Suprapubic skin (tissue), 3 donors: ENCODE measurements around the gene PFKP.

Source experiments
- EP300 ChIP-seq: sonication (generic); formaldehyde crosslinking; IDR thresholded peaks from one replicate; pipeline ENCODE4 v1.6.1; 2017; ENCODE audit warnings: antibody characterized with exemption
- TF ChIP-seq, protein P1 (sequence below), 2 donors: fragments of 200-600 bp in 1 of 2; fragments of 450-650 bp in 1 of 2; sonication (generic) in 1 of 2; IDR thresholded peaks; one replicate each; pipeline ENCODE4 v1.5.1; 2016 to 2019; ENCODE audit warnings: antibody characterized with exemption in 2 of 2, mild to moderate bottlenecking in 1 of 2, moderate library complexity in 1 of 2

GRCh38 chr10:3085785-3086567 is 18.6 kb downstream of the PFKP start:
- TF ChIP-seq, protein P1, sequence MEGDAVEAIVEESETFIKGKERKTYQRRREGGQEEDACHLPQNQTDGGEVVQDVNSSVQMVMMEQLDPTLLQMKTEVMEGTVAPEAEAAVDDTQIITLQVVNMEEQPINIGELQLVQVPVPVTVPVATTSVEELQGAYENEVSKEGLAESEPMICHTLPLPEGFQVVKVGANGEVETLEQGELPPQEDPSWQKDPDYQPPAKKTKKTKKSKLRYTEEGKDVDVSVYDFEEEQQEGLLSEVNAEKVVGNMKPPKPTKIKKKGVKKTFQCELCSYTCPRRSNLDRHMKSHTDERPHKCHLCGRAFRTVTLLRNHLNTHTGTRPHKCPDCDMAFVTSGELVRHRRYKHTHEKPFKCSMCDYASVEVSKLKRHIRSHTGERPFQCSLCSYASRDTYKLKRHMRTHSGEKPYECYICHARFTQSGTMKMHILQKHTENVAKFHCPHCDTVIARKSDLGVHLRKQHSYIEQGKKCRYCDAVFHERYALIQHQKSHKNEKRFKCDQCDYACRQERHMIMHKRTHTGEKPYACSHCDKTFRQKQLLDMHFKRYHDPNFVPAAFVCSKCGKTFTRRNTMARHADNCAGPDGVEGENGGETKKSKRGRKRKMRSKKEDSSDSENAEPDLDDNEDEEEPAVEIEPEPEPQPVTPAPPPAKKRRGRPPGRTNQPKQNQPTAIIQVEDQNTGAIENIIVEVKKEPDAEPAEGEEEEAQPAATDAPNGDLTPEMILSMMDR (IDR thresholded peaks at IDR 0.05) = no peak
- TF ChIP-seq EP300 = no peak
